Kidney glomerular epithelial cell (primary cell): ENCODE measurements around the gene CADPS.

Experiments
- DNase-seq: peaks from one replicate; lab custom pipeline; 2025; lab: John Stamatoyannopoulos, UW

CADPS gene

GRCh38 chr3:62556121-62556815, 318.9 kb downstream of the CADPS start:
- no peak for DNase-seq

GRCh38 chr3:62554264-62554799, 320.9 kb downstream of the CADPS start:
- DNase-seq = no peak

- no peak for DNase-seq
Observed at GRCh38 chr3:62553811-62554210, 321.4 kb downstream of the CADPS start.

- DNase-seq = no peak
Observed at GRCh38 chr3:62551556-62551955, 323.7 kb downstream of the CADPS start.

GRCh38 chr3:62550439-62550838, 324.8 kb downstream of the CADPS start:
- no peak for DNase-seq

- DNase-seq = no peak
Observed at GRCh38 chr3:62548528-62549205, 326.5 kb downstream of the CADPS start.

GRCh38 chr3:62546266-62546665, 328.9 kb downstream of the CADPS start:
- no peak for DNase-seq

GRCh38 chr3:62542185-62542584, 333.0 kb downstream of the CADPS start:
- no peak for DNase-seq

GRCh38 chr3:62539762-62540161, 335.5 kb downstream of the CADPS start:
- no peak for DNase-seq

- DNase-seq = no peak
Observed at GRCh38 chr3:62538691-62539356, 336.4 kb downstream of the CADPS start.

- no peak for DNase-seq
Observed at GRCh38 chr3:62534326-62534725, 340.9 kb downstream of the CADPS start.

GRCh38 chr3:62532796-62533195, 342.4 kb downstream of the CADPS start:
- DNase-seq = no peak

GRCh38 chr3:62531981-62532380, 343.2 kb downstream of the CADPS start:
- DNase-seq = no peak

- no peak for DNase-seq
Observed at GRCh38 chr3:62531493-62531892, 343.7 kb downstream of the CADPS start.

GRCh38 chr3:62529230-62529629, 346.0 kb downstream of the CADPS start:
- no peak for DNase-seq

GRCh38 chr3:62527474-62527873, 347.7 kb downstream of the CADPS start:
- DNase-seq = no peak

- DNase-seq = no peak
Observed at GRCh38 chr3:62525281-62525680, 349.9 kb downstream of the CADPS start.

- no peak for DNase-seq
Observed at GRCh38 chr3:62523672-62524071, 351.5 kb downstream of the CADPS start.

GRCh38 chr3:62521464-62522105, 353.6 kb downstream of the CADPS start:
- DNase-seq = no peak

- no peak for DNase-seq
Observed at GRCh38 chr3:62503516-62503915, 371.7 kb downstream of the CADPS start.

GRCh38 chr3:62502315-62503300, 372.6 kb downstream of the CADPS start:
- DNase-seq = no peak
